ENCODE data around the gene CRACR2A.

CRACR2A gene

GRCh38 chr12:3578557-3578956 is 174.4 kb downstream of the CRACR2A start:
- Histone ChIP-seq H3K27me3 (peaks cover 12% of the 10 kb centered on the region; the same call in 1 of the 2 replicates), H3K36me3 (no peaks in the 10 kb centered on the region), H3K9me3 (no peaks in the 10 kb centered on the region), H3K4me3 (ENCODE audit: low read depth, low read length) (no peak overlapping the region), H3K4me1 (no peaks in the 10 kb centered on the region)
- no peak for DNase-seq
- TF ChIP-seq, protein P1, sequence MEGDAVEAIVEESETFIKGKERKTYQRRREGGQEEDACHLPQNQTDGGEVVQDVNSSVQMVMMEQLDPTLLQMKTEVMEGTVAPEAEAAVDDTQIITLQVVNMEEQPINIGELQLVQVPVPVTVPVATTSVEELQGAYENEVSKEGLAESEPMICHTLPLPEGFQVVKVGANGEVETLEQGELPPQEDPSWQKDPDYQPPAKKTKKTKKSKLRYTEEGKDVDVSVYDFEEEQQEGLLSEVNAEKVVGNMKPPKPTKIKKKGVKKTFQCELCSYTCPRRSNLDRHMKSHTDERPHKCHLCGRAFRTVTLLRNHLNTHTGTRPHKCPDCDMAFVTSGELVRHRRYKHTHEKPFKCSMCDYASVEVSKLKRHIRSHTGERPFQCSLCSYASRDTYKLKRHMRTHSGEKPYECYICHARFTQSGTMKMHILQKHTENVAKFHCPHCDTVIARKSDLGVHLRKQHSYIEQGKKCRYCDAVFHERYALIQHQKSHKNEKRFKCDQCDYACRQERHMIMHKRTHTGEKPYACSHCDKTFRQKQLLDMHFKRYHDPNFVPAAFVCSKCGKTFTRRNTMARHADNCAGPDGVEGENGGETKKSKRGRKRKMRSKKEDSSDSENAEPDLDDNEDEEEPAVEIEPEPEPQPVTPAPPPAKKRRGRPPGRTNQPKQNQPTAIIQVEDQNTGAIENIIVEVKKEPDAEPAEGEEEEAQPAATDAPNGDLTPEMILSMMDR (IDR thresholded peaks at IDR 0.05; ENCODE audit: low read depth, low read length), result no peak

DNA sequence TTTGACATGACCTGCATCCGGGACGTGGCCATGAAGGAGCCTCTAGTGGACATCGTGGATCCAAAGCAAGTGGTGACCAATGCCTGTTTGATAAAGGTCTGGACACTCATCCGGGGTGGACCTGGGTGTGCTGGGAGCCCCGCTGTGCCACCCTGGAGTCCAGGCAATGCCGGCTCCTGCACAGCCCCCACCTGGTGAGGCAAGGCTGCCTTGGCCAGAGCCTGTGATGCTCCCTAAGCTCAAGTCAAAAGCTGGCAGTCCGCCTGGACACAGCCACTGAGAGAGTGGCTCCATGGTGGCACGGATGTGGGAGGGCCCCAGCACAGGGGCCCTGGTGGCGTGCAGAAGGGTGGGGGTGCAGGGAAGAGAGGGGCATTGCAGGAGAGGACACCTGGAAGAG is 176.0 kb downstream of the CRACR2A start:
- TF ChIP-seq, protein P1 (IDR thresholded peaks at IDR 0.05; ENCODE audit: low read depth, low read length), result no peak

DNA sequence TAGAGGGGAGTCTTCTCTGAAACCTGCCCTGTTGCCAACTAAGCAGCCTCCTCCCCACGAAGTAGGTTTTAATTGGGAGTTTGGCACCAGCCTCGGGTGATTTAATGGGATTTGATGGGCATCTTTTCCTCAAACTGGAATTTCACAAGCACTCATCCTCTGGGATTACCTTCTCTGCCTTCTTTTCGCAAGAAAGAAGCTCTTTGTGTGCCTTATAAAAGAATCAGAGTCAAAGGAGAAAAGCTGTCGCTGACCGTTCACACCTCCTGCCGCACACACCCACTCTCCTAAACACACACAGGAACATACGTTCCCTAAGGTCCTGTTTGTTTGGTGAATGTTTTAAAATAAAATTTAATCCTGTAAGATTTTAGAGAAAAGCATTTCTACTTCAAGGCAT is 177.9 kb downstream of the CRACR2A start:
- H3K36me3 ChIP-seq, result no peaks in the 10 kb centered on the region
- no peaks in the 10 kb centered on the region for H3K9me3 ChIP-seq
- no peak overlapping the region for H3K4me3 ChIP-seq (ENCODE audit: low read depth, low read length)
- peaks cover 12% of the 10 kb centered on the region for H3K27me3 ChIP-seq
- TF ChIP-seq, protein P1 (IDR thresholded peaks at IDR 0.05; ENCODE audit: low read depth, low read length), result no peak
- DNase-seq, result no peak
- no peaks in the 10 kb centered on the region for H3K4me1 ChIP-seq

More for the DNA sequence above, 176.0 kb downstream of the CRACR2A start:
- Histone ChIP-seq H3K4me3 (ENCODE audit: low read depth, low read length) (no peak overlapping the region), H3K27me3 (peaks cover 12% of the 10 kb centered on the region; the same call in 1 of the 2 replicates), H3K36me3 (no peaks in the 10 kb centered on the region), H3K4me1 (no peaks in the 10 kb centered on the region), H3K9me3 (no peaks in the 10 kb centered on the region)
- no peak for DNase-seq

GRCh38 chr12:3572560-3572959 is 180.3 kb downstream of the CRACR2A start:
- Histone ChIP-seq H3K9me3 (no peaks in the 10 kb centered on the region), H3K4me3 (ENCODE audit: low read depth, low read length) (no peak overlapping the region), H3K4me1 (no peaks in the 10 kb centered on the region), H3K27me3 (peaks cover 5% of the 10 kb centered on the region), H3K36me3 (no peaks in the 10 kb centered on the region)
- no peak for DNase-seq
- TF ChIP-seq, protein P1 (IDR thresholded peaks at IDR 0.05; ENCODE audit: low read depth, low read length), result no peak

DNA sequence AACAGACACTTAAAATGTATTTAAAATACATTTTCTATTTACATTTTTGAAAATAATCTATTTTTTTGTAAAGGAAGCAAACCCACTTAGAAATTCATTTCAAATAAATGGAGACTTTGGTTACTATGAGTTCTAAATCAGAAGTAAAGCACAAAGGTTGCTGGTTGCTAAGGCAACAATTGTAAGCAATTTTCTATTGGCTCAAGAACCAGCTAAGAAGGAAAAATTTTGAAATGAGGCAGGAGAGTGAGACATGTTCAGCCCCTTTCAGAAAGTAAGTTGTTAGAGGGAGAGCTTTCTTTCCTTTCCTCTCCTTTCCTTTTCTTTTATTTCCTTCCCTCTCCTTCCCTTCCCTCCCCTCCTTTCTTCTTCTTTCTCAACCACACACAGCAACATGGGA is 181.2 kb downstream of the CRACR2A start:
- H3K36me3 ChIP-seq, result no peaks in the 10 kb centered on the region
- no peak overlapping the region for H3K4me3 ChIP-seq (ENCODE audit: low read depth, low read length)
- peaks cover 1% of the 10 kb centered on the region for H3K27me3 ChIP-seq
- H3K9me3 ChIP-seq, result no peaks in the 10 kb centered on the region
- no peak for DNase-seq
- no peaks in the 10 kb centered on the region for H3K4me1 ChIP-seq
- TF ChIP-seq, protein P1 (IDR thresholded peaks at IDR 0.05; ENCODE audit: low read depth, low read length), result no peak

DNA sequence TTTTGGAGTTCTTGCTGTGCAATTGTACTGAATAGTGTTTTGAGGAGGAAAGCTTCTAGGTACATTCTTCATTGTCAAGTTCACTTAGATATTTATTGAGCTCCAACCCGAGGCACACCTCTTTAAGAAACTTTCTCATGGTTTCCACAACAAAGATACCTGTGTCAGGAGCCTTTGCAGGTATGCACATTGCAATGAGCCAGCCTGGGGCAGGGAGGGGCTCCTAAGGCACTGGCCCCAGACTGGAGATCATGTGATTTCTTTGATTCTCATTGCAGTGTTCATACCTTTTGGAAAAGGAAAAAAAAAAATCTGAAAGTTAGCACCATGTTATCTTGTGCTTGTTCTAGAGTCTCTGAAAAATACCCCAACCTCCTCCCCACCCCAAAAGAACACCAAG is 181.6 kb downstream of the CRACR2A start:
- TF ChIP-seq, protein P1 (IDR thresholded peaks at IDR 0.05; ENCODE audit: low read depth, low read length), result no peak
- no peak overlapping the region for H3K4me3 ChIP-seq (ENCODE audit: low read depth, low read length)
- no peaks in the 10 kb centered on the region for H3K4me1 ChIP-seq
- no peaks in the 10 kb centered on the region for H3K36me3 ChIP-seq
- no peak for DNase-seq
- H3K27me3 ChIP-seq, result no peaks in the 10 kb centered on the region; the same call in 1 of the 2 replicates
- no peaks in the 10 kb centered on the region for H3K9me3 ChIP-seq

All from BE2C (cell line).